Dedifferentiated amniotic fluid mesenchymal stem cell (primary cell): ENCODE measurements around the gene MAPK8.

Experiments used
- DNase-seq: peaks from one replicate; pipeline ENCODE4 v3.0.0-alpha.2; 2016; ENCODE audit errors: extremely low spot score

Gene MAPK8

GRCh38 chr10:48291190-48291589 is 15.3 kb upstream of the MAPK8 start:
- no peak for DNase-seq

GRCh38 chr10:48292616-48293015 is 13.9 kb upstream of the MAPK8 start:
- no peak for DNase-seq

- no peak for DNase-seq
Measured at GRCh38 chr10:48294431-48294830, 12.0 kb upstream of the MAPK8 start.

- no peak for DNase-seq
Measured at GRCh38 chr10:48296576-48297098, 9.8 kb upstream of the MAPK8 start.

- DNase-seq: no peak
Measured at GRCh38 chr10:48299066-48299465, 7.4 kb upstream of the MAPK8 start.

GRCh38 chr10:48299692-48300091 is 6.8 kb upstream of the MAPK8 start:
- no peak for DNase-seq

- no peak for DNase-seq
Measured at GRCh38 chr10:48300556-48300955, 5.9 kb upstream of the MAPK8 start.

- no peak for DNase-seq
Measured at GRCh38 chr10:48302515-48303476, 3.7 kb upstream of the MAPK8 start.

GRCh38 chr10:48305905-48306264 is 592 bp upstream of the MAPK8 start:
- DNase-seq: no peak

GRCh38 chr10:48306870-48307710 is 613 bp downstream of the MAPK8 start:
- peak; percentile 39 for DNase-seq

GRCh38 chr10:48307711-48308018 is 1.2 kb downstream of the MAPK8 start:
- DNase-seq: no peak

- DNase-seq: no peak
Measured at GRCh38 chr10:48309711-48310226, 3.3 kb downstream of the MAPK8 start.

- no peak for DNase-seq
Measured at GRCh38 chr10:48314107-48314506, 7.6 kb downstream of the MAPK8 start.

- no peak for DNase-seq
Measured at GRCh38 chr10:48316236-48316635, 9.8 kb downstream of the MAPK8 start.

GRCh38 chr10:48317321-48317990 is 11.0 kb downstream of the MAPK8 start:
- no peak for DNase-seq

GRCh38 chr10:48322017-48322416 is 15.5 kb downstream of the MAPK8 start:
- DNase-seq: no peak

- no peak for DNase-seq
Measured at GRCh38 chr10:48324580-48324979, 18.1 kb downstream of the MAPK8 start.

GRCh38 chr10:48330269-48330668 is 23.8 kb downstream of the MAPK8 start:
- DNase-seq: no peak

GRCh38 chr10:48331436-48331835 is 25.0 kb downstream of the MAPK8 start:
- DNase-seq: no peak

- no peak for DNase-seq
Measured at GRCh38 chr10:48332166-48332870, 25.8 kb downstream of the MAPK8 start.

- DNase-seq: no peak
Measured at GRCh38 chr10:48332871-48333216, 26.4 kb downstream of the MAPK8 start.
